Measurements from ENCODE around the gene IMMP2L. TPM values are rescaled to one million over a fixed set of nuclear protein-coding genes. Genes with fewer than 3 reads are reported as not detected.

Gene IMMP2L
- total and polyA plus RNA-seq, 2 of the 8 experiments (the other 6 are each of a cell fraction or from before 2014, with no cell fraction given) = 2.3 to 10.1 TPM

- no peak overlapping the region for H2AFZ ChIP-seq (ENCODE audit: low read length)
- H3K4me2 ChIP-seq (ENCODE audit: insufficient read depth in 1 of 2, low read depth in 2 of 2, low read length in 2 of 2) = no peak overlapping the region
- H2BK15ac ChIP-seq (ENCODE audit: low read length) = no peak overlapping the region
- H2BK20ac ChIP-seq (ENCODE audit: low read length) = no peak overlapping the region
- no peak overlapping the region for H3K23ac ChIP-seq (ENCODE audit: insufficient read length)
- no peaks in the 10 kb centered on the region for H3K36me3 ChIP-seq (ENCODE audit: control insufficient read depth in 2 of 4, insufficient read depth in 4 of 4, low read length in 3 of 4)
- TF ChIP-seq KDM5A (IDR thresholded peaks at IDR 0.05; ENCODE audit: low read length) (no peak), ATF2 (IDR thresholded peaks at IDR 0.05; ENCODE audit: low read length) (no peak), HDAC2 (IDR thresholded peaks at IDR 0.05; ENCODE audit: borderline replicate concordance in 1 of 2, low read depth in 2 of 2, low read length in 2 of 2) (no peak), TAF1 (IDR thresholded peaks at IDR 0.05; ENCODE audit: low read depth, low read length) (no peak), EGR1 (IDR thresholded peaks at IDR 0.05; ENCODE audit: borderline replicate concordance, low read depth, low read length) (no peak), RAD21 (IDR thresholded peaks at IDR 0.05 in 1 of 2, conservative IDR thresholded peaks at IDR 0.05 in 1 of 2; ENCODE audit: low read depth in 2 of 2, low read length in 2 of 2) (no peak), MAFK (IDR thresholded peaks at IDR 0.05; ENCODE audit: low read depth, low read length) (no peak), BACH1 (IDR thresholded peaks at IDR 0.05; ENCODE audit: low read length) (no peak), CTBP2 (IDR thresholded peaks at IDR 0.05; ENCODE audit: borderline replicate concordance, insufficient read depth, insufficient read length, low read length) (no peak)
- no peak overlapping the region for H2BK12ac ChIP-seq (ENCODE audit: low read depth, low read length)
- H3K23me2 ChIP-seq (ENCODE audit: low read depth, low read length) = no peaks in the 10 kb centered on the region; the same call in 1 of the 2 replicates
- H3K9me3 ChIP-seq (ENCODE audit: insufficient read depth in 2 of 2, low read depth in 1 of 2, low read length in 1 of 2) = no peaks in the 10 kb centered on the region
- H4K20me1 ChIP-seq (replicated peaks in 1 of 2; ENCODE audit: control insufficient read depth in 1 of 2, insufficient read depth in 2 of 2, low read length in 2 of 2) = no peaks in the 10 kb centered on the region
- no peak overlapping the region for H3K4me3 ChIP-seq (ENCODE audit: extremely low read depth in 1 of 4, insufficient read depth in 2 of 4, low read depth in 3 of 4, low read length in 4 of 4)
- H3K9ac ChIP-seq (replicated peaks in 1 of 4; ENCODE audit: extremely low read depth in 1 of 4, low read depth in 3 of 4, low read length in 3 of 4) = no peak overlapping the region
- H3K4ac ChIP-seq (replicated peaks; ENCODE audit: insufficient read length, low read depth, low read length) = no peak overlapping the region
- no peak overlapping the region for H3K14ac ChIP-seq (ENCODE audit: insufficient read length)
- H4K5ac ChIP-seq (ENCODE audit: insufficient read length, low read depth, low read length) = no peak overlapping the region
- H4K8ac ChIP-seq (ENCODE audit: extremely low read depth, insufficient read depth, low read length) = no peak overlapping the region
- no peak overlapping the region for H3K18ac ChIP-seq (ENCODE audit: extremely low read depth, low read length)
- H2AK5ac ChIP-seq (ENCODE audit: low read depth, low read length) = no peak overlapping the region
- 0 out of 7 replicates have a peak, but pooled peaks cover 0 to under 1% (median 0%) of the 10 kb centered on the region in 4 experiments for H3K4me1 ChIP-seq (replicated peaks in 1 of 4; ENCODE audit: control insufficient read depth in 3 of 4, insufficient read depth in 4 of 4, low read length in 3 of 4)
- CTCF ChIA-PET (ENCODE audit: partially characterized antibody) = interaction anchor here (1.2 kb wide), 1 partner anchor 14 kb away, joined by 4 read pairs; no protein-coding TSS in a partner anchor
- 96% methylated on average over 4 of the region's 4 CpGs; no CpG with 5 or more reads in 1 of the 2 experiments for WGBS, 2 experiments (ENCODE audit: extremely low coverage in 1 of 2, insufficient coverage in 1 of 2, insufficient read length in 1 of 2, insufficient replicate concordance in 2 of 2, low coverage in 1 of 2, low lambda C conversion rate in 2 of 2, missing lambda C conversion rate in 1 of 2)
- FAIRE-seq = no peak
- no peak overlapping the region for H2BK120ac ChIP-seq (replicated peaks; ENCODE audit: low read depth, low read length)
- no peak for DNase-seq (ENCODE audit: low read depth in 1 of 2, low spot score in 2 of 2)
- no peak overlapping the region for H4K91ac ChIP-seq (replicated peaks; ENCODE audit: insufficient read length, low read length)
- POLR2A ChIA-PET (ENCODE audit: partially characterized antibody) = interaction anchor here (1.1 kb wide), 1 partner anchor 108 kb away, joined by 3 read pairs; no protein-coding TSS in a partner anchor
- no peak overlapping the region for H2BK5ac ChIP-seq (ENCODE audit: low read depth, low read length)
- no peaks in the 10 kb centered on the region for H3K79me1 ChIP-seq (ENCODE audit: low read depth, low read length)
- no peaks in the 10 kb centered on the region for H3K79me2 ChIP-seq (ENCODE audit: control insufficient read depth in 1 of 2, insufficient read depth in 2 of 2, low read length in 2 of 2)
- H3K27me3 ChIP-seq (replicated peaks in 1 of 4; ENCODE audit: control insufficient read depth in 3 of 4, extremely low read depth in 1 of 4, insufficient read depth in 3 of 4, low read length in 3 of 4) = no peaks in the 10 kb centered on the region
- no peak overlapping the region for H3K27ac ChIP-seq (ENCODE audit: low read depth, low read length)
- H3K56ac ChIP-seq (replicated peaks; ENCODE audit: insufficient read length, low read depth, low read length) = no peak overlapping the region
Measured at GRCh38 chr7:110754649-110755048, 807.6 kb downstream of the IMMP2L start.

All from H1 (cell line).